HG02970 (cell line): ENCODE results near the gene RNF14.

Experiments
- ATAC-seq: cut with Tn5 transposase; IDR thresholded peaks from one replicate; pipeline ENCODE4 v1.9.1; 2021; ENCODE audit warnings: mild to moderate bottlenecking, moderate library complexity, moderate number of reproducible peaks; ENCODE audit not compliant: unreplicated experiment, low FRiP score

RNF14 gene, protein sequence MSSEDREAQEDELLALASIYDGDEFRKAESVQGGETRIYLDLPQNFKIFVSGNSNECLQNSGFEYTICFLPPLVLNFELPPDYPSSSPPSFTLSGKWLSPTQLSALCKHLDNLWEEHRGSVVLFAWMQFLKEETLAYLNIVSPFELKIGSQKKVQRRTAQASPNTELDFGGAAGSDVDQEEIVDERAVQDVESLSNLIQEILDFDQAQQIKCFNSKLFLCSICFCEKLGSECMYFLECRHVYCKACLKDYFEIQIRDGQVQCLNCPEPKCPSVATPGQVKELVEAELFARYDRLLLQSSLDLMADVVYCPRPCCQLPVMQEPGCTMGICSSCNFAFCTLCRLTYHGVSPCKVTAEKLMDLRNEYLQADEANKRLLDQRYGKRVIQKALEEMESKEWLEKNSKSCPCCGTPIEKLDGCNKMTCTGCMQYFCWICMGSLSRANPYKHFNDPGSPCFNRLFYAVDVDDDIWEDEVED

DNA sequence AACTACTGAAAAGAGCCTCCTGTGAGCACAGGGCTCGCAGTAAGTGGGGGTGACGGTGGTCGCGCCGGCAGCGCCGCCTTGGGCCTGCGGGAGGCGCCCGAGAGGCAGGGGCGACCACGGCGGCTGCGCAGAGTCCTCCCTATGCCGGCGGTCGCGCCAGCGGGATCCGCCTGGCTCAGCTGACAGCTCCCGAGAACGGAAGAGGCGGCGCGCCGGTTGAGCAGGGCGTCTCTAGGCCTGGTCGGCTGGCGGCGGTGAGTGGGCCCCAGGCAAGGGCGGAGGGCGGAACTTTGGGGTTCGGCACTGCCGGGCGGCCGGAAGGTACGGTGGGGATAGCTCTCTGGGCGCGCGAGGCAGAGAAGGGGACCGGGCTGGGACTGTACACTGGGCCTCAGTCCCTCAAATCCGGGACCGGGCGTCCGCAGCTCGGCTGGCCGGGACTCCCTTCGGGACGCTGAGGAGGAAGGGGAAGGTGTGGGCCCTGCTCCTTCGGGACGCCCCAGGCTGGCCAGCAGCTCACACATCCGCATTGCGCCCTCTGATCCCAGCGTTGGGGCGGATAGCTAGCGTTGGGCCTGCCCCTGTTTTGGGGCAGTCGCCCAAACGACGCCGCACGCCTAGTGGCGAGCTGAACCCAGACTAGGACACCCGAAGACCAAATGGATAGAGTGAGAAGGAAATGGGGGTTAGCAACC lies at the start of gene RNF14:
TSS of gene RNF14 (plus strand) at position 192 of the 695 bp plus-strand sequence. CDS start 4,484 bp downstream, outside the sequence.
- ATAC-seq = peak; percentile 91

DNA sequence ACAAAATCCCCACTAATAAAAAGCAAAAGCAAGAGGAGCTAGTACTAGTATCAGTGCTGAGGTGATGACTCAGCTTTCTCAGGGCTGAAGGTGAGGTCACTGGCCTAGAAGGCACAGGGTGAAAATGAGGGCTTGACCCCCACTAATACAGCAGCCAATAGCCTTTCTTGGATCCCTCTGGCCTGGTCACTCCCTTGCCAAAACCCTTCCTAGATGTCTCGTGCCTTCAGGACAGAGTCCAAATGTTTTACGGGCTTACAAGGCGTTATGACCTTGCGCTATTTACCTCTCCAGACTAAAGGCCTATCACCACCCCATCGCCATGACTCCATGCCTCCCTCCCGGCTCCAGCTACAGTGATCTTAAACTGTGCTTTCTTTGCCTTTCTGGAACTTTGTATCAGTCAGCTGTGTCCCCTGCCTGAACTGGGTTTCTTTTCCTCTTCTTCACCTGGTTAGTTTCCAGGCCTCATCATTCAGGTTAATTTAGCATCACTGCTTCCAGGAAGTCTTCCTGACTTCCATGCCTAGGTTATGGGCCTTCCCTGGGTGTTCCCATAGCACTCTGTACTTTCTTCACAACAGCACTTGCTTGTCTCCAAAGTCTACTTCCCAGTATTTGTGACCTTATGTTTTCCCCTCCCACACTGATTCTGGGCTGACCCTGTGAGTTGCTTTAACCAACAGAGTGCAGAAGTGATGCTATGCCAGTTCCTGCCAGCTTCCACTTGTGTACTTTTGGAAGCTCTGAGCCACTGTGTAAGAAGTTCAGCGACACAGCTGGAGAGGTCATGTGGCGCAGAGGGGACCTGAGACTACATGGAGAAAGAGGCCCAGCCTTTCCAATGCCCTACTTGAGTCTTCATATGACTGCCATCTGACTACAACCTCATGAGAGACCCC lies 49.4 kb upstream of the RNF14 start:
- ATAC-seq = no peak

DNA sequence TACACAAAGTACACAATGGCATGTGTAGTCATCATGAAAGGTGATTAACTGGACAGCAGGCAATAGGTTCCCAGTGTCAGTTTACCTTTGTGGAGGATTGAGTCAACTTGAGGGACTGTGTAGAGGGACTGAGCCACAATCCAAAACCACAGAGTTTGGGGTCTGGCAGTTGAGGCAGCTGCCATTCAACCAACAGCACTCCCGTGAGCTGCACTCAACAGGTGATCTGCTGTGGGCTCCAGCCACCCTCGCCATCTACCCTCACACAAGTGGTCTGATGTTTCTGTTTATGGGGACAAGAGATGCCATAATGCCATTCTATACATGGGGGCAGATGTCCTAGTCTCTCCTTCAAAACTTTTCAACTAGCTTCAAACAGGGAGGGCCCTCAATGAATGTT lies 48.1 kb upstream of the RNF14 start:
- no peak for ATAC-seq

DNA sequence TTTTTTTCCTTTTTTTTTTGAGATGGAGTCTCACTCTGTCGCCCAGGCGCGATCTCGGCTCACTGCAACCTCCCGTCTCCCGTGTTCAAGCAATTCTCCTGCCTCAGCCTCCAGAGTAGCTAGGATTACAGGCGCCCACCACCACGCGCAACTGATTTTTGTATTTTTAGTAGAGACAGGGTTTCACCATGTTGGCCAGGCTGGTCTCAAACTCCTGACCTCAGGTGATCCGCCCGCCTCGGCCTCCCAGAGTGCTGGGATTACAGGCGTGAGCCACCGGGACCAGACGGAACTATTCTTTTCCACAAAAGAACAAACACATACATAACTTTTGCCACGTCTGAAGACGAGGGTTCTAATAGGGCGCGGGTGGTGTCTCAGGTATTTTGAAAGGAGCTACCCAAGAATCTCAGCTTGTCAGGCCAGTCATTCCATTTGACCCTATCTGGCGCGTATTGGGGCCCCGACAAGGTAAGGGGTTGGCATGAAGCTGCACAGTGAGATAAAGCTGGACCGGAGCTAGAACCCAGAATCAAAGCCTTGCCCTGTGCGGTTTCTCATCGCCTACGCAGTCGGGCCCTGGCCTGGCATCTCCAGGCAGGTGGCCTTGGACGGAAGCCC lies 46.0 kb upstream of the RNF14 start:
- ATAC-seq = peak; percentile 5

GRCh38 chr5:141923448-141924313 lies 45.2 kb upstream of the RNF14 start, which contains the start of gene DELE1:
Gene DELE1 (plus strand): TSS chr5:141923871. CDS start chr5:141923942, 71 bp downstream.
- ATAC-seq = peak; percentile 94

- ATAC-seq = no peak
These were observed 42.5 kb upstream of the RNF14 start for GRCh38 chr5:141926434-141926833.

DNA sequence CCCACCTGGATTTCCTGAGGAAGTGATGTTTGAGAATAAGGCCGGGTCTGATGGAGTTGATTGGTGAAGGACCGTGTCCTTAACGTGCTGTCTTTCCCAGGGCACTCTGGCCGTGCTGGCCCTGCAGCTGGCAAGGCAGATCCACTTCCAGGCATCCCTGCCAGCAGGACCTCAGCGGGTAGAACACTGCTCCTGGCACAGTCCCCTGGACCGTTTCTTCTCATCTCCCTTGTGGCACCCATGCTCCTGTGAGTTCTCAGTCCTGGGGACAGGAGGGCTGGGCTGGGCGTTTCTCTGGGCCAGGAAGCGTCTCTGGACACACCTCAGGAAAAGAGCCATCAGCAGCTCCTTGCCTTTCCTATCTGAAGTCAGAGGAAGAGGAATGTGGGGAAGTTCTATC lies 40.9 kb upstream of the RNF14 start:
- ATAC-seq = no peak

DNA sequence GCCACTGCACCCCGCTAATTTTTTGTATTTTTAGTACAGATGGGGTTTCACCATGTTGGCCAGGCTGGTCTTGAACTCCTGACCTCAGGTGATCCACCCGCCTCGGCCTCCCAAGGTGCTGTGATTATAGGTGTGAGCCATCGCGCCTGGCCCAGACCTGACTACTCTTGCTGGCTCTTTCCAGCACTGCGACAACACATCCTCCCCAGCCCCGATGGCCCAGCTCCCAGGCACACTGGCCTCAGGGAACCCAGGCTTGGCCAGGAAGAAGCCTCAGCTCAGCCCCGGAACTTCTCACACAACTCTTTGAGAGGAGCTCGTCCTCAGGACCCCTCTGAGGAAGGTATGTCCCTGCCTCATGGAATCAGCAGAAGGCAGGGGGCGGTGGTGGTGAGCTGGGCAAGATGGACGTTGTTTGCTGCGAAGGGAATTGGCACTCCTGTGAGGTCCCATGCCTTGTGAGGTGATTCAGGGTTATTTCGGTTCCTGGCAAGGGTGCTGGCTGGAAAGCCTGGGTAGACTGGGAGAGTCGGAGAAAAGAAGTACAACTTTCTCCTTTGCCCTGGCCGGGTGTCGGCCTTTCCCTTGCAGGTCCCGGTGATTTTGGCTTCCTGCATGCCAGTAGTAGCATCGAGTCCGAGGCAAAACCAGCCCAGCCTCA lies 39.4 kb upstream of the RNF14 start:
- no peak for ATAC-seq

- no peak for ATAC-seq
These were observed 37.2 kb upstream of the RNF14 start for GRCh38 chr5:141931694-141932093.

DNA sequence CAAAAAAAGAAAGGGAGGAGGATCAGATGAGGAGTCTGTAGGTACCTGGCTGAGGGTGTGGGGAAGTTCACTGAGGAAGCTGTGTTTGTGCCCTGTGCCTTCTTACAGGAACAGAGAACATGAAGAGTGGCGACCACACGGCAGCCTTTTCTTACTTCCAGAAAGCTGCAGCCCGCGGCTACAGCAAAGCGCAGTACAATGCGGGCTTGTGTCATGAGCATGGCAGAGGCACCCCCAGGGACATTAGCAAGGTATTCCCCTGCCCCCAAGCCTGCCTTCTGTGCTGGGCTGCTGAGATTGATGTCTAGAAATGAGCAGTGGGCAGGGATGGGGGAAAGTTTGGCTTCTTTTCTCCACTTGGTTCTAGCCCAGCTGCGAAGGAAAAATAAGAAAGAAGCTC lies 35.8 kb upstream of the RNF14 start:
- ATAC-seq = no peak

- ATAC-seq = no peak
These were observed 34.6 kb upstream of the RNF14 start for GRCh38 chr5:141934099-141934844.

DNA sequence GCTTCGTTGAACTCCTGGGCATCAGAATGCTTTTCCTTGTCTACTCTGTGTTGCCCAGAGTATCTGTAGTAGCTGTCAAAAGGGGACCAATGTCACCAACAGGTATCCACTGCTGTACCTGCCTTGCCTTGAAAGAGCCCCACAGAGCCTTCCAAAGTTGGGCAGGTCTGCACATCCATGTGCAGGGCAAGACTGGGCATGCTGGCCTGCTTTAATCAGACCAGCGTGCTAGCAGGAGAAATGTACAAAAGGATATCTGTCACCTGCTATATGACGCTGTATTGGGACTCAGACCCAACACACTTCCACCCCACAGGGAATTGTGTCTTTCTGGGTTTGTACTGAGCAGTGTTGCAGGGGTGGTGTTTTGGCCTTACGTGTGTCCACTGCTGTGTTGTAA lies 33.4 kb upstream of the RNF14 start:
- no peak for ATAC-seq

DNA sequence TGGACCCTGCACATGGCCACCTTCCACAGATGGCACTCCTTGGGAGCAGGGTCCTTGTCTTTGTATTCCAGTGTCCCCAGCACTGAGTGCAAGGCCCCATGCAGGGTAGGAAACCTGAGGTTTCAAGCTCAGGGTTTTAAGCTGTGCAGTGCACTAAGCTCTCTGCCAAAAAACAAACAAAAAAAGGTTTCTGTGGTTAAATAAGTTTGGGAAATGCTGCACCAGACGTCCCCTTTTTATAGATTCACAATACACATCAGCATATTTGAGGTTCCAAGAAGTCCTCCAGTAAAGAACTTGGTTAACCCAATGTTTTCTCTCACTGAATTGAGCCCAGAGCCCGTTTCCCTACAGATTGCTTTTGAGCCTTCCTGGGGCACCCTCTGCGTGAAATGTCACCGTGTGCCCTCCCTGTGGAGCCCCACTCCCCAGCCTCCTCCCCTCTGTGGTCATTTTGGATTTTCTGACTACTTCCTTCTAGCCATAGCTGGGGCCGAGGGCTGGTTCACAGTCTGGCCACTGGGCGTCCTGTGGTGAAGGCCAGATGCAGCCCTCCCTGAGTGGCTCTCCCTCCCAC lies 28.1 kb upstream of the RNF14 start:
- ATAC-seq = no peak

DNA sequence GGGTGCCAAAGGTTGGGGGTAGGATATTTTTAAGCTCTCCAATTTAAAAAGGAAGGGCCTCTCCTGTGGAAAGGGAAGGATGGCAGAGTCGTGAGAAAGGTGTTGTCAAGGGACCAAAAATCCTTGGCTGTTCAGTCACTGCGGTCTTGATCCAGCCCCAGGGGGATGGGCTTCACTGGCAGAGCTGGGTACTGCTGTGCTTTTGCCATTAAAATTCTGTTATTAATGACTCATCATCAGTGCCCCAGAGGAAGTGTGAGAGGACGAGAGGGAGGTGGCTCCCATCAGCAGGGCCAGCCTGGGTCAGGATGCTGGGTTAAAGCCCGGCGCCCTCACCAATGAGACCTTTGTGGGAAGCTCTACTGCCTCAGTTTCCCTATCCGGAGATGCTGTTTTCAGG lies 27.6 kb upstream of the RNF14 start:
- ATAC-seq = no peak

- no peak for ATAC-seq
These were observed 27.1 kb upstream of the RNF14 start for GRCh38 chr5:141941779-141942178.

GRCh38 chr5:141942185-141942857 lies 26.6 kb upstream of the RNF14 start:
- no peak for ATAC-seq

DNA sequence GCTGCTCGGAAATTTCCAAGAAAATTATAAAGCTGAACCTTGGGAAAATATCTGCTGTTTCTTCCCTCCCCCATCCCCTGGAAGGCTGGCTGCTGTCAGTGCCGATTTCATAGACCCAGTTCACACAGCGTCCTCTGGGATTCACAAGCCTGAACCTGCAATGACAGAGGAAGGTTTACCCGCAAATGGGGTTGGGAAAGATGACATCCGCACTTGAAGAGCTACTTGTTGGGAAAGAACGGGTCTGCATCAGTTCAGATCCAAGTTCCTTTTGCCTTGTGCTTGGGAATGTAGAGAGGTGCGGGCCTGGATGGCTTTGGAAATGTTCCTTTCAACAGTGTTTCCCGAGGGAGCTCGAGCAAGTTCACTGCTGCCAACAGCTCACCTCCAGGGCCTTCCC lies 24.8 kb upstream of the RNF14 start:
- ATAC-seq = no peak
